Measurements from ENCODE around the gene MYH14. TPM values are rescaled to one million over a fixed set of nuclear protein-coding genes. Genes with fewer than 3 reads are reported as not detected.

MYH14 gene
- total and polyA plus RNA-seq, 7 donors = 55.4 to 298 (median 164) TPM

DNA sequence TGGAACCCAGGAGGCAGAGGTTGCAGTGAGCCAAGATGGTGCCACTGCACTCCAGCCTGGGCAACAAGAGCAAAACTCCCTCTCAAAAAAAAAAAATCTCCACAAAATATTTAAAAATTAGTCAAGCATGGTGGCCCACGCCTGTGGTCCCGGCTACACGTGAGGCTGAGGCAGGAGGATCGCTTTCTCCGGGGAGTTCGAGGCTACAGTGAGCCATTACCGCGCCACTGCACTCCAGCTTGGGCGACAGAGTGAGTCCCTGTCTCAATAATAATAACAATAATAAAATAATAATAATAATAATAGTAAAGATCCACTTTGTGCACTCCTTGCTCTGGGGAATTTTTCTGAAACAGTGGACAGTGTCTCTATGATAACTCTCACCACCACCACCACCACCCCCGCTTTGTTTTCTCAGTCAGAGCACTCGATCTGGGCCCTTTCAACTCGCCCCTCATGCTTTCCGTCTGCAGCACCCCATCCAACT is 153.3 kb downstream of the MYH14 start:
- TF ChIP-seq CTCF (IDR thresholded peaks at IDR 0.05) = no peak
- H3K27ac ChIP-seq = no peak overlapping the region
- no peaks in the 10 kb centered on the region for H3K36me3 ChIP-seq (ENCODE audit: insufficient read depth in 1 of 2, low read depth in 1 of 2)
- no peaks in the 10 kb centered on the region for H3K9me3 ChIP-seq
- ATAC-seq (no peak), DNase-seq (no peak)
- H3K4me1 ChIP-seq = peaks cover 7% of the 10 kb centered on the region
- WGBS, 3 donors = 32 to 38% (median 33%) methylated on average over 13 of the region's 13 CpGs
- intact Hi-C loops (cut with DNase I) = loop anchor here in 1 of 2 donors (1.0 to 5.0 kb wide), 4 partner anchors 56 to 566 kb away; no protein-coding TSS in a partner anchor
- H3K27me3 ChIP-seq (ENCODE audit: insufficient read depth in 3 of 3, low read length in 2 of 3) = no peaks in the 10 kb centered on the region
- peak overlapping the region; percentile 65 for H3K4me3 ChIP-seq

DNA sequence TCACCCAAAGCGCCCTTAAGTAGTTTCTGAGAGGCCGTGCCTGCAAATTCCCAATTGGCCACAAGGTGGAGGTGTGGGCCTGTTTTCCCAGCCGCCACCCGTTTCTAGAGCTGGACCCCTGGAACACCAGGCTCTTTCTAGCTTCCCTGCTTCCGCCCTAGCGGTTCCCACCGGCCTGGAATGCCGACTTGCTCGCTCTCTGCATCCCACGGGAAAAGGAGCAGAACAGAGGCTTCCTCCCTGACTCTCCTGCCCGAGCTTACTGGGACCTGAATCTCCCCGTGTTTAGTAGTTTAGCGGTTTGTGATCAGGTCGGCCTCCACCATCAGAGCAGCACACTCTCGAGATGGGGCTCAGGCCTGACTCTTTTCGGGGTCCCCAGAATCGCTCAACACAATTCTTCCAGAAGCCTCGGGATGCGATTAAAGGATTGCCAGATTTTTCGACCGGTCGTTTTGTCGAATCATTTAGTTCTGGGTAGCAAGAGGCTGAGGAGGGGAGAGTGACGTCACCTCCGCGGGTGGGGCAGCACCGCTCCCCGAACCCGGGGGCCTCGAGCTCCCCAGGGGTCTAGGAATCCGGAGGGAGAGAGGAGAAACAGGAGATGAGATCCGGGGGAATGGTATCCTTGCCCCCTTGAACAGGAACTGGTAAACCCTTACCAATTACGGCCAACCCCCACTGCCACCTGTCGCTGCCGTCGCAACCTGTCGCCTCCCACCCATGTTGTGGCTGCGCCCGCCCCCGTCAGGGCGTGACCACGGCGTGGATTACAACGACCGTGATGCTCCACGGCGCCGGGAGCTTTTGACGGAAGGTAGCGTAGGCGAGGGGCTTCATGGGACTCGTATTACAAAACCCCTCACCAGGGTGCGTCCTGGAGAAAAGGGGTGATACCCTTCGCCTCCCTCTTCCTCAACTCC is 154.0 kb downstream of the MYH14 start:
- Histone ChIP-seq H3K27me3 (ENCODE audit: insufficient read depth in 3 of 3, low read length in 2 of 3) (no peaks in the 10 kb centered on the region), H3K27ac (peak overlapping the region; percentile 67), H3K36me3 (ENCODE audit: insufficient read depth in 1 of 2, low read depth in 1 of 2) (no peaks in the 10 kb centered on the region), H3K4me1 (peaks cover 7% of the 10 kb centered on the region), H3K4me3 (peak overlapping the region; percentile 65), H3K9me3 (no peaks in the 10 kb centered on the region)
- DNase-seq = peak; percentile 73 to 84
- ATAC-seq = peak; percentile 74 to 89 (median 86)
- peak; percentile 84 for TF ChIP-seq CTCF (IDR thresholded peaks at IDR 0.05)
- 3 to 13% (median 8%) methylated on average over 53 to 54 of the region's 54 CpGs for WGBS, 3 donors
- intact Hi-C loops (cut with DNase I) = loop anchor here in 1 of 2 donors (1.0 to 5.0 kb wide), 4 partner anchors 55 to 565 kb away; no protein-coding TSS in a partner anchor

GRCh38 chr19:50358483-50359327 is 155.3 kb downstream of the MYH14 start:
- Histone ChIP-seq H3K27ac (peak overlapping the region; percentile 67), H3K27me3 (ENCODE audit: insufficient read depth in 3 of 3, low read length in 2 of 3) (no peaks in the 10 kb centered on the region), H3K9me3 (no peaks in the 10 kb centered on the region), H3K4me3 (peak overlapping the region; percentile 65), H3K4me1 (peaks cover 7% of the 10 kb centered on the region), H3K36me3 (ENCODE audit: insufficient read depth in 1 of 2, low read depth in 1 of 2) (no peaks in the 10 kb centered on the region)
- DNase-seq = peak; percentile 73 to 83
- TF ChIP-seq CTCF (IDR thresholded peaks at IDR 0.05) = no peak
- 25 to 40% (median 35%) methylated on average over 54 of the region's 54 CpGs for WGBS, 3 donors
- intact Hi-C loops (cut with DNase I) = loop anchor here in 1 of 2 donors (5.0 kb wide), 3 partner anchors 54 to 564 kb away; no protein-coding TSS in a partner anchor
- ATAC-seq = peak; percentile 54 to 80 (median 69)

DNA sequence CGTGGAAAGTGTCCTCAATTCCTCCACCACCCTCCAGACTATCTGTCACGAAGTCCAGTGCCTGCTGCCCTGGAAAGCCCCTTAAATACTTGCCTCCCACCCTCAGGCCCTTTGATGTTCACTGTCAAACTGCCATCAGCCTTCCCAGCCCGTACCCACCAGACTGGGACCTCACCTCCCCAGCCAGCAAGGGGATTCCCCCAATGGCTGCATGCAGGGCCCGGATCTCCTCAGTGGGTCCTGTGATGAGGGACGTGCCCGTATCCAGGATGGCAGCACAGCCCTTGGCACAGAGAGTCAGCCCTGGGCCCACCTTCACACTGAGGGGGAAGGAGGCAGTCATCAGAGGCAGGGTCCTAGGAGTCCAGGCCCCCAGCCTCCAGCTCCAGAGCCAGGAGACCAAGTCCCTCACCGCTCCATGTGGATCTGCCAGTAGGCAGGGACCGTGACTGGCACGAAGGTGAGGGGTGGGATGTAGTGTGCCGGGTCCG is 156.0 kb downstream of the MYH14 start:
- WGBS, 3 donors = 91 to 96% (median 93%) methylated on average over 11 of the region's 11 CpGs
- ATAC-seq (no peak), DNase-seq (no peak)
- Histone ChIP-seq H3K27ac (no peak overlapping the region), H3K36me3 (ENCODE audit: insufficient read depth in 1 of 2, low read depth in 1 of 2) (no peaks in the 10 kb centered on the region), H3K4me1 (peaks cover 7% of the 10 kb centered on the region), H3K4me3 (no peak overlapping the region), H3K27me3 (ENCODE audit: insufficient read depth in 3 of 3, low read length in 2 of 3) (no peaks in the 10 kb centered on the region), H3K9me3 (no peaks in the 10 kb centered on the region)
- intact Hi-C loops (cut with DNase I) = loop anchor here in 1 of 2 donors (5.0 kb wide), 3 partner anchors 53 to 563 kb away; no protein-coding TSS in a partner anchor
- TF ChIP-seq CTCF (IDR thresholded peaks at IDR 0.05) = no peak

Other genes starting within 250 kb of the MYH14 start
- gene SIGLEC11, start 242.4 kb upstream of the MYH14 start, total RNA-seq = under 1 TPM in 3 of 4 donors, not detected in 1; 0.36 to 0.38 (median 0.37) TPM
- gene SIGLEC11, start 242.4 kb upstream of the MYH14 start, polyA plus RNA-seq = under 1 TPM; 0.13 to 0.22 (median 0.21) TPM
- 10 to 100 TPM; 25.4 to 39.0 (median 29.2) TPM for gene VRK3, start 178.2 kb upstream of the MYH14 start, total RNA-seq
- 10 to 100 TPM; 23.8 to 54.7 (median 26.2) TPM for gene VRK3, start 178.2 kb upstream of the MYH14 start, polyA plus RNA-seq
- 1 to 10 TPM; 4.9 to 8.9 (median 5.8) TPM for gene ZNF473, start 177.6 kb upstream of the MYH14 start, total RNA-seq
- 1 to 10 TPM; 3.9 to 6.5 (median 4.1) TPM for gene ZNF473, start 177.6 kb upstream of the MYH14 start, polyA plus RNA-seq
- gene IZUMO2, start 40.3 kb upstream of the MYH14 start, total RNA-seq = not detected
- gene IZUMO2, start 40.3 kb upstream of the MYH14 start, polyA plus RNA-seq = not detected
- gene KCNC3, start 125.8 kb downstream of the MYH14 start, total RNA-seq = 1 to 10 TPM in 3 of 4 donors, under 1 TPM in 1; 0.65 to 2.4 (median 1.5) TPM
- 1 to 10 TPM in 1 of 3 donors, under 1 TPM in 2; 0.10 to 1.1 (median 0.64) TPM for gene KCNC3, start 125.8 kb downstream of the MYH14 start, polyA plus RNA-seq
- under 1 TPM in 1 of 4 donors, not detected in 3; 0.29 TPM for gene NAPSA, start 162.0 kb downstream of the MYH14 start, total RNA-seq
- under 1 TPM; 0.10 to 0.47 (median 0.25) TPM for gene NAPSA, start 162.0 kb downstream of the MYH14 start, polyA plus RNA-seq
- 100 to 1,000 TPM in 3 of 4 donors, 10 to 100 TPM in 1; 74.9 to 136 (median 119) TPM for gene NR1H2, start 172.8 kb downstream of the MYH14 start, total RNA-seq
- 100 to 1,000 TPM; 135 to 153 (median 139) TPM for gene NR1H2, start 172.8 kb downstream of the MYH14 start, polyA plus RNA-seq
- gene POLD1, start 180.7 kb downstream of the MYH14 start, total RNA-seq = 1 to 10 TPM; 4.5 to 9.7 (median 7.2) TPM
- gene POLD1, start 180.7 kb downstream of the MYH14 start, polyA plus RNA-seq = 1 to 10 TPM; 6.6 to 8.1 (median 6.9) TPM
- under 1 TPM in 3 of 4 donors, not detected in 1; 0.11 to 0.44 (median 0.25) TPM for gene SPIB, start 215.3 kb downstream of the MYH14 start, total RNA-seq
- gene SPIB, start 215.3 kb downstream of the MYH14 start, polyA plus RNA-seq = under 1 TPM in 2 of 3 donors, not detected in 1; 0.05 to 0.07 TPM
- gene MYBPC2, start 229.3 kb downstream of the MYH14 start, total RNA-seq = 1,000 to 10,000 TPM in 3 of 4 donors, 100 to 1,000 TPM in 1; 699 to 1,898 (median 1,482) TPM
- gene MYBPC2, start 229.3 kb downstream of the MYH14 start, polyA plus RNA-seq = 1,000 to 10,000 TPM in 1 of 3 donors, 100 to 1,000 TPM in 1, 10 to 100 TPM in 1; 65.8 to 1,123 (median 804) TPM